GM18873 (cell line): ENCODE data around the gene UTP18.
"Not testable (repeated sequence)": the region's sequence is repeated elsewhere in the genome, so short reads cannot be mapped to it uniquely, and the experiment has no call there.

Experiments
- ATAC-seq: cut with Tn5 transposase; IDR thresholded peaks from one replicate; pipeline ENCODE4 v1.9.1; 2021; ENCODE audit warnings: mild to moderate bottlenecking, moderate library complexity, moderate number of reproducible peaks; ENCODE audit not compliant: unreplicated experiment, low FRiP score

Gene UTP18

DNA sequence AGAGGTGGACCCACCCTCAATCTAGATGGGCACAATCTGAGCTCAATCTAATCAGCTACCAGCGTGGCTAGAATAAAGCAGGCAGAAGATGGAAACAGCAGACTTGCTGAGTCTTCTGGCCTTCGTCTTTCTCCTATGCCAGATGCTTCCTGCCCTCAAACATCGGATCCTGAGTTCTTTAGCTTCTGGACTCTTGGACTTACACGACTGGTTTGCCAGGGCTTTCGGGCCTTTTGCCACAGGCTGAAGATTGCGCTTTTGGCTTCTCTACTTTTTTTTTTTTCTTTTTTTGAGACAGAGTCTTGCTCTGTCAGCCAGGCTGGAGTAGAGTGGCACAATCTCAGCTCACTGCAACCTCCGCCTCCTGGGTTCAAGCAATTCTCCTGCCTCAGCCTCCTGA, 65.1 kb downstream of the UTP18 start:
- ATAC-seq, result no peak

GRCh38 chr17:51330861-51331503, 70.6 kb downstream of the UTP18 start:
- not testable (repeated sequence) for ATAC-seq

DNA sequence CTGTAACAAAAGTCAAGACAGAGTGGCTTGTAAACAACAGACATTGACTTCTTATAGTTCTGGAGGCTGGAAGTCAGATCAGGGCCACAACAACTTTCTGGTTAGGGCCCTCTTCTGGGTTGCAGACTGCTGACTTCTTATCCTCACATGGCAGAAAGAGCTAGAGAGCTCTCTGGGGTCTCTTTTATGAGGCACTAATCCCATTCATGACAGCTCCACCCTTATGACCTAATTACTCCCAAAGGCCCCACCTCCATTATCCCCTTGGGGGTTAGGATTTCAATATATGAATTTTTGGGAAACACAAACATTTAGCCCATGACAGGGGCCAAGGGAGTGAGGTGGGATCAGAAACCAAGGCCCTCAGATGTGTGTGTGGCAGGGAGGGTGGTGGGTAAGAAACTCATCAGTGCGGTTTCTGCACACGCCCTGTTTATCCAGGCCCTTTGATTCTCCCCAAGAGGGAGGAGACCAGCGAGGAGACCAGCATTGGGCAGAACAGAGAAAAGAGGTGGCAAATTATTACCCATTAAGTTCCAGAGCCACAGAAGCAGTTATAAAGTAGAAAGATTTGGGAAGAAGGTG, 74.8 kb downstream of the UTP18 start:
- ATAC-seq, result no peak

GRCh38 chr17:51335883-51336822, 75.8 kb downstream of the UTP18 start:
- no peak for ATAC-seq

GRCh38 chr17:51341457-51341856, 81.1 kb downstream of the UTP18 start:
- ATAC-seq, result no peak

- ATAC-seq, result no peak
These were observed 81.9 kb downstream of the UTP18 start for GRCh38 chr17:51342257-51342656.

- no peak for ATAC-seq
These were observed 84.2 kb downstream of the UTP18 start for GRCh38 chr17:51344532-51344931.

- ATAC-seq, result no peak
These were observed 86.1 kb downstream of the UTP18 start for GRCh38 chr17:51346218-51346982.
